ENCODE measurements around the gene SH3TC1.

The SH3TC1 gene

DNA sequence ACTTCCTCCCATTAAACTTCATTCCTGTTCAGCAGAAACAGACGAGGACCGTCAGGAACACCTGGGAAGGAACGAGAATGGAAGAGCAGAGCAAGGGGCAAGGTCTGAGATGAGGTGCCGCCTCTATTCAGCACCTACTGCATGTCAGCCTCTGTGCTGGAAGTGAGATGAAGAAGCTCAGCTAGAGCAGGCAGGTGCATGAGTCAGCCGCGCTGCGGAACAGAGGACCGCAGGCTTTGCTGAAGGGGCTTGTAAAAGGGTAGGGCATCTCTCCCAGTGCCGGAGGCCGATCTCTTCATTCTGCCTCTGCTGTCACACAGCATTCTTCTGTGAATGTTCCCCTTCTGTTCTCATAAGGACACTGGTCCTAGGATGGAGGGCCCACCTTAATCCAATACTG is 34.4 kb upstream of the SH3TC1 start:
- Histone ChIP-seq H3K27me3 (ENCODE audit: low read depth, low read length) (no peaks in the 10 kb centered on the region), H3K36me3 (ENCODE audit: control insufficient read depth in 1 of 2, insufficient read depth in 2 of 2, low read length in 2 of 2) (no peaks in the 10 kb centered on the region), H3K27ac (ENCODE audit: low read length) (no peak overlapping the region), H3K4me3 (ENCODE audit: low read depth in 1 of 2, low read length in 2 of 2) (no peak overlapping the region), H3K4me1 (ENCODE audit: control insufficient read depth in 1 of 2, insufficient read depth in 2 of 2, low read length in 2 of 2) (peaks cover 0 to 8% of the 10 kb centered on the region in 2 donors), H3K9me3 (ENCODE audit: control insufficient read depth in 1 of 2, low read length in 2 of 2) (peaks cover 0 to 8% of the 10 kb centered on the region in 2 donors)

GRCh38 chr4:8165374-8165896 is 33.7 kb upstream of the SH3TC1 start:
- H3K36me3 ChIP-seq (ENCODE audit: control insufficient read depth in 1 of 2, insufficient read depth in 2 of 2, low read length in 2 of 2), result no peaks in the 10 kb centered on the region
- no peak overlapping the region for H3K27ac ChIP-seq (ENCODE audit: low read length)
- H3K4me1 ChIP-seq (ENCODE audit: control insufficient read depth in 1 of 2, insufficient read depth in 2 of 2, low read length in 2 of 2), result peaks cover 0 to under 1% of the 10 kb centered on the region in 2 donors
- H3K4me3 ChIP-seq (ENCODE audit: low read depth in 1 of 2, low read length in 2 of 2), result no peak overlapping the region
- peaks cover 0 to 8% of the 10 kb centered on the region in 2 donors for H3K9me3 ChIP-seq (ENCODE audit: control insufficient read depth in 1 of 2, low read length in 2 of 2)
- no peaks in the 10 kb centered on the region for H3K27me3 ChIP-seq (ENCODE audit: low read depth, low read length)

- no peak overlapping the region for H3K4me3 ChIP-seq (ENCODE audit: low read depth in 1 of 2, low read length in 2 of 2)
- no peaks in the 10 kb centered on the region for H3K36me3 ChIP-seq (ENCODE audit: control insufficient read depth in 1 of 2, insufficient read depth in 2 of 2, low read length in 2 of 2)
- H3K9me3 ChIP-seq (ENCODE audit: control insufficient read depth in 1 of 2, low read length in 2 of 2), result peaks cover 0 to 8% of the 10 kb centered on the region in 2 donors
- H3K4me1 ChIP-seq (ENCODE audit: control insufficient read depth in 1 of 2, insufficient read depth in 2 of 2, low read length in 2 of 2), result no peaks in the 10 kb centered on the region
- H3K27me3 ChIP-seq (ENCODE audit: low read depth, low read length), result no peaks in the 10 kb centered on the region
- no peak overlapping the region for H3K27ac ChIP-seq (ENCODE audit: low read length)
Observed at GRCh38 chr4:8167291-8167690, 31.8 kb upstream of the SH3TC1 start.

DNA sequence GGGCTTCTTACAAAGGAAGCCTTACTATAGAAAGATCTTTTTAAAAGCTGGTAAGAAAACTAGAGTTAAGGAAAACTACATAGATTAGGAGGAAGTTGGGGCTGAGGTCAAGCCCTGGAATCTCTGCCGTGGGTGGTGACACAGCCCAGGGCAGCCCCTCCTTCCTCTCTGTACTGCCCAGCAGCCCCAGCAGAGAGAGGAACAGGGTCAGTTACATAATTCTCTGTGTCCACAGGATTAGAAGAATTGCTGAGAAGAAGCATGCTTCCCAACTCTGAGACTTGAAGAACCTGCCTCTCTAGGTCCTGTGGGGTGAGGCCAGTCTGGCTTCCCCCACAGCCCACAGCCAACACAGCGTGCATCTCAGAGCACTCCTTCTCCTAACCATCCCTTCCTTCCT is 31.3 kb upstream of the SH3TC1 start:
- Histone ChIP-seq H3K27me3 (ENCODE audit: low read depth, low read length) (no peaks in the 10 kb centered on the region), H3K9me3 (ENCODE audit: control insufficient read depth in 1 of 2, low read length in 2 of 2) (peaks cover 0 to 8% of the 10 kb centered on the region in 2 donors), H3K4me1 (ENCODE audit: control insufficient read depth in 1 of 2, insufficient read depth in 2 of 2, low read length in 2 of 2) (no peaks in the 10 kb centered on the region), H3K36me3 (ENCODE audit: control insufficient read depth in 1 of 2, insufficient read depth in 2 of 2, low read length in 2 of 2) (no peaks in the 10 kb centered on the region), H3K4me3 (ENCODE audit: low read depth in 1 of 2, low read length in 2 of 2) (no peak overlapping the region), H3K27ac (ENCODE audit: low read length) (no peak overlapping the region)

DNA sequence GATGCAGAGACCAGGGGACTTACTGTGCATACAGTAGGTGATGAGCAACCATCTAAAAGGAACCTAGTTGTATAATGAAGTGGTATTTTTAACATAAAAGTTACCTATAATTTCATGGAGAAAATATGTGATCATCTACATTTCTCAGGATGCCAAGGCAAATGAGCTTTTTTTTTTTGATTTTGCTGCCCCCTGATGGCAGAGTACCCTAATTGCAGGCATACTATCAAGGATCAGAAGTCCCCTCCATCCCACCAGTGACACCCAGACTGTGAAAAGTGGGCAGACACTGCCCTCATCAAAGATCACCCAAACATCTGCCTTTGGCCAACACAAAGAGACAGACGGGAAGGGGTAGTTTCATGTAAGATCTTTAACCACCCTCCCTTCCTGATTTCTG is 30.9 kb upstream of the SH3TC1 start:
- Histone ChIP-seq H3K4me1 (ENCODE audit: control insufficient read depth in 1 of 2, insufficient read depth in 2 of 2, low read length in 2 of 2) (no peaks in the 10 kb centered on the region), H3K27ac (ENCODE audit: low read length) (no peak overlapping the region), H3K36me3 (ENCODE audit: control insufficient read depth in 1 of 2, insufficient read depth in 2 of 2, low read length in 2 of 2) (no peaks in the 10 kb centered on the region), H3K9me3 (ENCODE audit: control insufficient read depth in 1 of 2, low read length in 2 of 2) (peaks cover 0 to 8% of the 10 kb centered on the region in 2 donors), H3K27me3 (ENCODE audit: low read depth, low read length) (no peaks in the 10 kb centered on the region), H3K4me3 (ENCODE audit: low read depth in 1 of 2, low read length in 2 of 2) (no peak overlapping the region)

DNA sequence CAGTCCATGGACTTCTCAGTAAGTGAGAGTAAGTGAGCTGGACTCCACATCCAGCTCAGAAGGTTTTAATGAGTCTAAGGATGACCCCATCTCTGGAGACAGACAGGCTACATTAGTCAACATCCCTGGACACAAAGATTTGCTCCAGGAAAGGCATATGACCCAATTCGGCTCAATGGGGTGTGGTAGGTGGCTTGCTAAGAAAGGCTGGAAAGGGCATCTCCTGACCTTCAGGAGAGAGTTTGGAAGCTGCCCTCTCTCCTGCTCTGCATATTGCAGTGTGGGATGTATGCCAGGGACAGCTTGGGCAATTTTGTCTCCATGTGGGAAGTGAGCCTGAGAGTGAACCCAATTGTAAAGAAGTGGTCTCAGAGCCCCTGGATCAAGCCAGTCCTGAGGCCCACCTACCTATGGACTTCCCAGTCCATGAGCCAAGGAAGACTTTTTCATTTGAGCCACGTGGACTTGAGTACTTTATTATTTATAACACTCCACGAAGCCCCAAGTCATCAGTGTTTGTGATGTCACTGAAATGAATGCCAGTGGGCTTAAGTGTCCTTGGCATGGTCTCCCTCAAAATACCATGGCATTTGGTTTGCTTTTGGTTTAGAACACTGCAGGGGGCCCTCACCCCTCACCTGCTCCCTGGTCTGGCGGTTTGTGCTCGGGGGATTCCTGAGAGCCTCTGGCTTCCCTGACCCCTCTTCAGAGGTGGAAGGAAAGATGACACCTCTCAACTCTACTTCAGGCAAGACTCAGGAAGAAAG is 30.1 kb upstream of the SH3TC1 start:
- H3K36me3 ChIP-seq (ENCODE audit: control insufficient read depth in 1 of 2, insufficient read depth in 2 of 2, low read length in 2 of 2), result no peaks in the 10 kb centered on the region
- H3K27me3 ChIP-seq (ENCODE audit: low read depth, low read length), result no peaks in the 10 kb centered on the region
- H3K27ac ChIP-seq (ENCODE audit: low read length), result no peak overlapping the region
- H3K4me1 ChIP-seq (ENCODE audit: control insufficient read depth in 1 of 2, insufficient read depth in 2 of 2, low read length in 2 of 2), result no peaks in the 10 kb centered on the region
- H3K4me3 ChIP-seq (ENCODE audit: low read depth in 1 of 2, low read length in 2 of 2), result no peak overlapping the region
- H3K9me3 ChIP-seq (ENCODE audit: control insufficient read depth in 1 of 2, low read length in 2 of 2), result peaks cover 0 to 8% of the 10 kb centered on the region in 2 donors

GRCh38 chr4:8169763-8170162 is 29.3 kb upstream of the SH3TC1 start:
- H3K9me3 ChIP-seq (ENCODE audit: control insufficient read depth in 1 of 2, low read length in 2 of 2), result peaks cover 0 to 8% of the 10 kb centered on the region in 2 donors
- H3K36me3 ChIP-seq (ENCODE audit: control insufficient read depth in 1 of 2, insufficient read depth in 2 of 2, low read length in 2 of 2), result no peaks in the 10 kb centered on the region
- no peaks in the 10 kb centered on the region for H3K27me3 ChIP-seq (ENCODE audit: low read depth, low read length)
- H3K4me1 ChIP-seq (ENCODE audit: control insufficient read depth in 1 of 2, insufficient read depth in 2 of 2, low read length in 2 of 2), result no peaks in the 10 kb centered on the region
- H3K4me3 ChIP-seq (ENCODE audit: low read depth in 1 of 2, low read length in 2 of 2), result no peak overlapping the region
- H3K27ac ChIP-seq (ENCODE audit: low read length), result no peak overlapping the region

GRCh38 chr4:8170341-8170740 is 28.7 kb upstream of the SH3TC1 start:
- Histone ChIP-seq H3K27me3 (ENCODE audit: low read depth, low read length) (no peaks in the 10 kb centered on the region), H3K36me3 (ENCODE audit: control insufficient read depth in 1 of 2, insufficient read depth in 2 of 2, low read length in 2 of 2) (no peaks in the 10 kb centered on the region), H3K4me3 (ENCODE audit: low read depth in 1 of 2, low read length in 2 of 2) (no peak overlapping the region), H3K9me3 (ENCODE audit: control insufficient read depth in 1 of 2, low read length in 2 of 2) (peaks cover 0 to 8% of the 10 kb centered on the region in 2 donors), H3K4me1 (ENCODE audit: control insufficient read depth in 1 of 2, insufficient read depth in 2 of 2, low read length in 2 of 2) (no peaks in the 10 kb centered on the region), H3K27ac (ENCODE audit: low read length) (no peak overlapping the region)

DNA sequence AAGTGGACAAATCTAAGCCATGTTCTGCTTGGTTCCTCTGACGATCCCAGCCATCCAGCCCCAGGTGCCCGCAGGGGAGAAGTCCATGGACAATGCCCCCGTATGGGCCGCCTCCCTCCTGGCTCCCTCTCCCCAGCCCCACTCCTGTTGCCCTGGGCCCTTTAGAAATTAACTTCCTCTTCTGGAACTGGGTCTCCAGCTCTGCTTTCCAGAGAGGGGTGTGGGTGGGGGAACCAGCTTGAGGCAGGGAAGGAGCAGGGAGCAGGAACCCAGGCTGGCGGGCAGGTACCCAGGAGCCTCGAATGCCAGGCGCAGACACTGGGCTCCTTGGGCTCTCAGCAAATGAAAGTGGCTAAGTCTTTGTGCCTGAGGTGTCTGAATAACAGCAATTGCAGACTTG is 27.8 kb upstream of the SH3TC1 start:
- Histone ChIP-seq H3K27ac (ENCODE audit: low read length) (no peak overlapping the region), H3K9me3 (ENCODE audit: control insufficient read depth in 1 of 2, low read length in 2 of 2) (peaks cover 0 to 8% of the 10 kb centered on the region in 2 donors), H3K4me3 (ENCODE audit: low read depth in 1 of 2, low read length in 2 of 2) (no peak overlapping the region), H3K36me3 (ENCODE audit: control insufficient read depth in 1 of 2, insufficient read depth in 2 of 2, low read length in 2 of 2) (no peaks in the 10 kb centered on the region), H3K4me1 (ENCODE audit: control insufficient read depth in 1 of 2, insufficient read depth in 2 of 2, low read length in 2 of 2) (no peaks in the 10 kb centered on the region), H3K27me3 (ENCODE audit: low read depth, low read length) (no peaks in the 10 kb centered on the region)

DNA sequence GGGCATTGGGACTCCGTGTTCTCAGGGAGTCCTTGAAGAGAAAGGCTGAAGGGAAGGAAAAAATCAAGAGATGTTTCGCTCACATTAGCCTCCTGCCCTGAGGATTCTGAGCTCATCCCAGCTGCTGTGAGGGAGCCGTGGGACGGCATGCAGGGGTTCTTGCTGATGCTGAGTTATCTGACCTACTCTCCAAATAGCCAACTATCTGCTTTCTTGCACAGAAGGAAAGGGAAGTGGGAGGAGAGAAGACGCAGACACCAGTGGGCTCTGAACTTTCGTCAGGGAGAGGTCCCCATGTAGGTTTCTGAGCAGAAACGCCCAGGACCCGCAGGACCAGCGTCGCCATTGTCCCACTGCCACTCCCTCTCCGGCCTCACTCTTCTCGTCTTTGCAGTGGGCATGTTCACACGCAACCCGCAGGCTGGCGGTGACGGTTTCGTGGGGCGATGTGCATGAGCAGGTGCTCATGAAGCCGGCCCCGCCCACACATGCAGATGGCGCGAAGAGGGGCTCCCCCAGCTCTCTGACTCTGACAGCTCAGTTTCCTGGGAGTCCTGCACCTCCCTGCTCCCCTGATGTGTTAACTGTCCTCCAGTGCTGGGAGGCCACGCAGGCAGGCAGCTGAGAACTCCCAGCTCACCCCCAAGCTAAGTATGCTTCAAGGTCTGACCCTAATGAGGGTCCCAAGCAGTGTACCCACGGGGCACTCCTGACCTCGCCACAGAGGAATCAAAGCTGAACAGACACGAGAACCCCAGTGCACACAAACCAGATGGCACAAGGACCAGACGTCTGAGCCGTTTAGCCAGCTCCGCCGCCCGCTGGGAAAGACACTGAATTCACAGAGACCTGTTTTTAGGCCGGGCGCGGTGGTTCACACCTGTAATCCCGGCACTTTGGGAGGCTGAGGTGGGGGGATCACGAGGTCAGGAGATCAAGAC is 26.8 kb upstream of the SH3TC1 start:
- Histone ChIP-seq H3K4me3 (ENCODE audit: low read depth in 1 of 2, low read length in 2 of 2) (no peak overlapping the region), H3K27ac (ENCODE audit: low read length) (no peak overlapping the region)

DNA sequence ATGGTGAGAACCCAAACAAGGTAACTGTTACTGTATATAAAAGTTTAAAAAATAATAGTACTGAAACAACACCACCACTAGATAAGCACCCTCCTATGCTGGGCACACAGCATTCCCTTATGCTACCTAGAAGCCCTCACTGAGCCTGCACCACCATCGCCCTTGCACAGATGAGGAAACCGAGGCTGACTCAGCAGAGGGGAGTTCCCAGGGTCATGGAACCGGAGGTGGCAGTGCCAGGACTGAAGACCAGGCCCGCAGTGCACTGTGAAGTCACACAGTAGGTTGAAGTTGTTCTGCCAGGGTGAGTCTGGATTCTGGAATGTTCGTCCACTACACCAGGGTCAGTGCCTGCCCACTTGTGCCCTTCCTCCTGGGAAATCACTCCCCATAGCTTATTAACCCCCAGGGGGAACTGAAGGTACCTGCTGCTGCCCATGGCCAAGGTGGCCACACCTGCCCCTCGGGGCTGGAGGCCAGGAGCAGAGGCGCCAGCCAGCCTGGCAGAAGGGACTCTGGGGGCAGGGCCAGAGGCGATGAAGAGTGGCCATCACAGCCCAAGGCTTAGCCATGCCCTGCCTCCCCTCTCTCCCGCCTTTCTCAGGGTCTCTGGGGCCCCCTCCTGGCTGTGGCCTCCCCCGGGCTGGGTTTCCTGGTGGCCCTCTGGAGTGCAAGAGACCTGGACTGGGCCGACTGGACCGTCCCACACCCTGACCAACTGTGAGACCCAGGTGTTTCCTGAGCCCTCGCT is 25.4 kb upstream of the SH3TC1 start:
- H3K36me3 ChIP-seq (ENCODE audit: control insufficient read depth in 1 of 2, insufficient read depth in 2 of 2, low read length in 2 of 2), result no peaks in the 10 kb centered on the region
- H3K27ac ChIP-seq (ENCODE audit: low read length), result no peak overlapping the region
- peaks cover 0 to 3% of the 10 kb centered on the region in 2 donors for H3K9me3 ChIP-seq (ENCODE audit: control insufficient read depth in 1 of 2, low read length in 2 of 2)
- H3K27me3 ChIP-seq (ENCODE audit: low read depth, low read length), result no peaks in the 10 kb centered on the region
- no peak overlapping the region for H3K4me3 ChIP-seq (ENCODE audit: low read depth in 1 of 2, low read length in 2 of 2)
- H3K4me1 ChIP-seq (ENCODE audit: control insufficient read depth in 1 of 2, insufficient read depth in 2 of 2, low read length in 2 of 2), result no peaks in the 10 kb centered on the region

More for the DNA sequence above, 26.8 kb upstream of the SH3TC1 start:
- H3K4me1 ChIP-seq (ENCODE audit: control insufficient read depth in 1 of 2, insufficient read depth in 2 of 2, low read length in 2 of 2), result no peaks in the 10 kb centered on the region
- H3K9me3 ChIP-seq (ENCODE audit: control insufficient read depth in 1 of 2, low read length in 2 of 2), result peaks cover 0 to 8% of the 10 kb centered on the region in 2 donors
- no peaks in the 10 kb centered on the region for H3K27me3 ChIP-seq (ENCODE audit: low read depth, low read length)
- H3K36me3 ChIP-seq (ENCODE audit: control insufficient read depth in 1 of 2, insufficient read depth in 2 of 2, low read length in 2 of 2), result no peaks in the 10 kb centered on the region

Measured in muscle layer of duodenum (tissue), 2 donors.